Stimulated activated CD8-positive, alpha-beta memory T cell treated with anti-CD3 and anti-CD28 coated beads, Interleukin-2, amount 100 ng/mL, for 48 hours (primary cell): ENCODE measurements around the gene SMIM45.
A peak's percentile ranks its signal among the peaks of the same experiment; 100 is the strongest.

Experiments
- DNase-seq, 2 donors: peaks; one replicate each; pipeline ENCODE4 v3.0.0-alpha.2; 2020; ENCODE audit warnings: low read depth in 2 of 2

The SMIM45 gene

GRCh38 chr22:41951898-41952474, at the start of gene SMIM45:
TSS of gene SMIM45 (plus strand) at chr22:41952150.
- no peak for DNase-seq

GRCh38 chr22:41902932-41903421, 49.0 kb upstream of the SMIM45 start:
- no peak for DNase-seq

GRCh38 chr22:41904450-41905410, 47.2 kb upstream of the SMIM45 start:
- no peak for DNase-seq

- DNase-seq = no peak
Observed at GRCh38 chr22:41905411-41906202, 46.3 kb upstream of the SMIM45 start.

GRCh38 chr22:41906822-41907221, 45.1 kb upstream of the SMIM45 start:
- no peak for DNase-seq

GRCh38 chr22:41907436-41908401, 44.2 kb upstream of the SMIM45 start:
- no peak for DNase-seq

GRCh38 chr22:41908411-41909309, 43.3 kb upstream of the SMIM45 start:
- DNase-seq = no peak

GRCh38 chr22:41909310-41910049, 42.5 kb upstream of the SMIM45 start:
- no peak for DNase-seq

- DNase-seq = no peak
Observed at GRCh38 chr22:41910050-41911000, 41.6 kb upstream of the SMIM45 start.

- no peak for DNase-seq
Observed at GRCh38 chr22:41911001-41911611, 40.8 kb upstream of the SMIM45 start.

GRCh38 chr22:41912338-41913039, 39.5 kb upstream of the SMIM45 start:
- no peak for DNase-seq

- no peak for DNase-seq
Observed at GRCh38 chr22:41913040-41913719, 38.8 kb upstream of the SMIM45 start.

- DNase-seq = no peak
Observed at GRCh38 chr22:41913842-41914534, 38.0 kb upstream of the SMIM45 start.

GRCh38 chr22:41914611-41915034, 37.3 kb upstream of the SMIM45 start:
- no peak for DNase-seq

- peak in 1 of 2 donors; percentile 36 for DNase-seq
Observed at GRCh38 chr22:41915035-41915785, 36.7 kb upstream of the SMIM45 start, which contains the start of gene SHISA8. TSS of gene SHISA8 (minus strand) at chr22:41915074. CDS start at chr22:41914667, 407 bp downstream.
